Mucosa of rectum (tissue), 2 donors: ENCODE results near the gene KIF22.
"Not testable (repeated sequence)": the region's sequence is repeated elsewhere in the genome, so short reads cannot be mapped to it uniquely, and the experiment has no call there.

ENCODE experiments used
- H3K27ac ChIP-seq, 2 donors: one replicate each; pipeline ENCODE4 v1.7.0; 2013; ENCODE audit warnings: inconsistent platforms in 2 of 2, low read depth in 2 of 2, low read length in 2 of 2
- H3K27me3 ChIP-seq, 2 donors: one replicate each; pipeline ENCODE4 v1.7.0; 2013; ENCODE audit warnings: low read length in 2 of 2; ENCODE audit not compliant: control insufficient read depth in 2 of 2, insufficient read depth in 2 of 2
- H3K36me3 ChIP-seq, 2 donors: one replicate each; pipeline ENCODE4 v1.7.0; 2013; ENCODE audit warnings: low read length in 2 of 2; ENCODE audit not compliant: control insufficient read depth in 2 of 2, insufficient read depth in 2 of 2
- H3K4me1 ChIP-seq, 2 donors: one replicate each; pipeline ENCODE4 v1.7.0; 2013; ENCODE audit warnings: low read length in 2 of 2, mild to moderate bottlenecking in 1 of 2; ENCODE audit not compliant: control insufficient read depth in 2 of 2, insufficient read depth in 2 of 2
- H3K4me3 ChIP-seq, 2 donors: one replicate each; pipeline ENCODE4 v1.7.0; 2013; ENCODE audit warnings: low read length in 2 of 2
- H3K9ac ChIP-seq, 2 donors: one replicate each; pipeline ENCODE4 v1.7.0; 2013; ENCODE audit warnings: low read length in 2 of 2, low read depth in 1 of 2, mild to moderate bottlenecking in 1 of 2
- H3K9me3 ChIP-seq, 2 donors: one replicate each; pipeline ENCODE4 v1.7.0; 2013; ENCODE audit warnings: low read length in 2 of 2; ENCODE audit not compliant: control insufficient read depth in 2 of 2
- donor health status: healthy.
- donor health status: Normal muscosa, but diverticular disease.

Gene KIF22

DNA sequence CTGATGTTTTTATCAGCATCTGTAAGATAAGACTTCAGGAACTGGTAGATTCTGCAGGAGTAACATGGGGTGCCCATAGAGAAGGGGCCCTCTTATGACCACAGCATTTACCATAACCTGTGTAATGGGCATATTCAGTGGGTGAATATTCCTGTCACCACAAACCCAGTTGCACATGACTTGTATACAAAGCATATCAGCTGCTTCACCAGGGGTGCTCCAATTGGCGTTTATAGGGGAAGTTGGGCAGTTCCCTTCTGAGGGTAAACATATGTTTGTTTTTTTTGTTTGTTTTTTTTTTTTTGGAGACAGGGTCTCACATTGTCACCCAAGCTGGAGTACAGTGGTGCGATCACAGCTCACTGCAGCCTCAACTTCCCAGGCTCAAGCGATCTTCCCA is 24.0 kb upstream of the KIF22 start:
- Histone ChIP-seq H3K36me3 (no peaks in the 10 kb centered on the region), H3K4me1 (peaks cover 12 to 23% of the 10 kb centered on the region in 2 donors), H3K4me3 (no peak overlapping the region), H3K9me3 (no peaks in the 10 kb centered on the region), H3K27ac (no peak overlapping the region), H3K27me3 (no peaks in the 10 kb centered on the region), H3K9ac (no peak overlapping the region)

DNA sequence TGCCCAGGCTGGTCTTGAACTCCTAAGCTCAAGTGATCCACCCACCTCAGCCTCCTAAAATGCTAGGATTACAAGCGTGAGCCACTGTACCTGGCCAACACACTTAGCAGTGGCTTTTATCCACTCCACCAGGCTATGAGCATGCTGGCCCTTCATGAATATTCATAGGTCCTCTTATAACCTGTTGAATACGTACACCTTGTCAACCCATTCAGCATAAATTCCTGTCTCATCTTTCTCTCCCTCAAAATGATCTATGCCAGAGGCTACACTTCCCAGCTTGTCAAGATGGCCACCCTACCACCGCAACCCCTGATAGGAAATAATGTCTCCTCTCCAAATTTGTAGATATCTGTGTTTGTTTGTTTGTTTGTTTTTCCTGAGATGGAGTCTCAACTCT is 23.5 kb upstream of the KIF22 start:
- Histone ChIP-seq H3K4me1 (peaks cover 12 to 23% of the 10 kb centered on the region in 2 donors), H3K36me3 (no peaks in the 10 kb centered on the region), H3K9ac (no peak overlapping the region), H3K4me3 (no peak overlapping the region), H3K27ac (no peak overlapping the region), H3K9me3 (no peaks in the 10 kb centered on the region), H3K27me3 (no peaks in the 10 kb centered on the region)

DNA sequence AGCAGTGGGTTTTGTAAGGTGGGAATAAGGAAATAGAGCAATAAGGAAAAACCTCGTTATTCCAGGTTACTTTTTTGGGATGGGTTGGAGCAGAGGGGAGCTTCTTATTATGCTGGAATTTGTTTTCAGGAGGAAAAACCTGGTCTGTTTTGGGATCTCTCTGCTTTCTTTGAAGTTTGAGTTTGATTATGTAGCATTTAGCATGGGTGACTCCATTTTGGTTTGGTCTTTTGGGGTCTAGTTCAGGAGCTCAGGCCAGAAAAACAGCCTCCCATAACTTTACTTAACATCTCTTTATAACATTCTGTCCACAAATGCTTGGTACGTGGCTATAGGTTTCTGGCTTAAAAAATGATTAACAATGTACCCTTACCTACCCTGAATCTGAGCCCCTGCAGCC is 21.0 kb upstream of the KIF22 start:
- Histone ChIP-seq H3K27ac (no peak overlapping the region), H3K4me3 (no peak overlapping the region), H3K36me3 (no peaks in the 10 kb centered on the region), H3K4me1 (peaks cover 11 to 21% of the 10 kb centered on the region in 2 donors), H3K9me3 (no peaks in the 10 kb centered on the region), H3K9ac (no peak overlapping the region), H3K27me3 (no peaks in the 10 kb centered on the region)

DNA sequence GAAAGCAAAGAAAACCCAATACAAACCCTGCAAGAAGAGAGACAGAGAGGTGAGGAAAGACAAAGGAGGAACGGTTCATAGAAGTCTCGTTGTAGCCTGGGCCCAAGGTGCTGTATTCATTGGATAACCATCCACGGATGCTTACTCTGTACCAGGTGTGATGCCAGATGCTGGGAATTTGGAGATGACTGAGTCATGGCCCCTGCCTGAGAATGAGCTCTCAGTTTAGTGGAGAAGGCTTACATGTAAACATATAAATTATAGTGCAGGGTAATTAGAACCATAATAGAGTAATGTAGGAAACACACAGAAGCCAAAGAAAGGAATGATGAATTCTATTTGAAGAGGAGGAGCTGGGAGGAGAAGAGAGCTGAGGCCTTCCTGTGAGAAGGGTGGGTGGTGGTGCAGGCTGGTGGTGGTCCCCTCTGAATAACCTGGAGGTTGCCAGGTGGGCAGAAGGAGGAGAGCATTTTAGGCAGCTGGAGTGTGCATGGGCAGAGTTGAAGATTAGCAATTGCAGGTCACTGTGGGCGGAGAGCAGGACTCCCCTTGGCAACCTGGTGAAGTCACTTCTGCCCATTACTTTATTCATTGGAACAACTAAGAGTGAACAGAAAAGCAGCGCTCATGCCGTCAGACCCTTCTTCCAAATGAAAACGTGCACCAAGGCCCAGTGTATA is 20.2 kb upstream of the KIF22 start:
- H3K9ac ChIP-seq, result no peak overlapping the region
- H3K9me3 ChIP-seq, result no peaks in the 10 kb centered on the region
- H3K27ac ChIP-seq, result peak overlapping the region in 1 of 2 donors; percentile 52
- no peak overlapping the region for H3K4me3 ChIP-seq
- H3K36me3 ChIP-seq, result no peaks in the 10 kb centered on the region
- H3K4me1 ChIP-seq, result peaks cover 5 to 15% of the 10 kb centered on the region in 2 donors
- H3K27me3 ChIP-seq, result no peaks in the 10 kb centered on the region

DNA sequence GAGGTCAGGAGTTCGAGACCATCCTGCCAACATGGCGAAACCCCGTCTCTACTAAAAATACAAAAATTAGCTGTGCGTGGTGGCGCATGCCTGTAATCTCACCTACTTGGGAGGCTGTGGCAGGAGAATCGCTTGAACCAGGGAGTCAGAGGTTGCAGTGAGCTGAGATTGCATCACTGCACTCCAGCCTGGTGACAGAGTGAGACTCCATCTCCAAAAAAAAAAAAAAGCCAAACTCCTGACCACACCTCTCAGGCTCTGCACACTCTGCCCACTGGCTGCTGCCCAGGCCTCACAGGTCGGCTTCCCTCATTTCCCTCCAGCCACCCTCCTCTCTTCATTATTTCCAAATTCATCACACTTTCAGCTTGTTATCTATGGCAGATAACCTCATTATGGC is 18.2 kb upstream of the KIF22 start:
- H3K27ac ChIP-seq, H3K4me1 ChIP-seq, H3K27me3 ChIP-seq, H3K9me3 ChIP-seq, H3K4me3 ChIP-seq, H3K36me3 ChIP-seq, H3K9ac ChIP-seq: not testable (repeated sequence)

DNA sequence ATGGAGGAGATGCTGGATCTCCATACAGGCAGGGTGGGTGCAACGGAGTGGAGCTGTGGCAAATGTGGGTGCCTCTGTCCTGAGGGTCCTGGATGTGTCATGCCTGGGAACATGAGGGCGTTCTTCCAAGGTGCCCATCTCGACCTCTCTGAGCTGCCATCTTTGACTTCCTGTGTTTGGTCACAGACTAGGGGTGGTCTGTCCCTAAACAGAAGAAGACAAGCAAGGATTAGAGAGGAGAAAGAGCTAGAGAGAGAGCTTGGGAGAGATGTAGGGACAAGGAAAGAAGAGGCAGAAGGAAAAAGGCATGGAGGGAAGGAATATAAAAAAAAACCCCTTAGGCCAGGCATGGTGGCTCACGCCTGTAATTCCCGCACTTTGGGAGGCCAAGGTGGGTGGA is 15.8 kb upstream of the KIF22 start:
- H3K4me3 ChIP-seq, result no peak overlapping the region
- no peak overlapping the region for H3K27ac ChIP-seq
- H3K9me3 ChIP-seq, result no peaks in the 10 kb centered on the region
- H3K4me1 ChIP-seq, result peaks cover 5% of the 10 kb centered on the region in 2 donors
- no peaks in the 10 kb centered on the region for H3K36me3 ChIP-seq
- H3K9ac ChIP-seq, result no peak overlapping the region
- no peaks in the 10 kb centered on the region for H3K27me3 ChIP-seq

DNA sequence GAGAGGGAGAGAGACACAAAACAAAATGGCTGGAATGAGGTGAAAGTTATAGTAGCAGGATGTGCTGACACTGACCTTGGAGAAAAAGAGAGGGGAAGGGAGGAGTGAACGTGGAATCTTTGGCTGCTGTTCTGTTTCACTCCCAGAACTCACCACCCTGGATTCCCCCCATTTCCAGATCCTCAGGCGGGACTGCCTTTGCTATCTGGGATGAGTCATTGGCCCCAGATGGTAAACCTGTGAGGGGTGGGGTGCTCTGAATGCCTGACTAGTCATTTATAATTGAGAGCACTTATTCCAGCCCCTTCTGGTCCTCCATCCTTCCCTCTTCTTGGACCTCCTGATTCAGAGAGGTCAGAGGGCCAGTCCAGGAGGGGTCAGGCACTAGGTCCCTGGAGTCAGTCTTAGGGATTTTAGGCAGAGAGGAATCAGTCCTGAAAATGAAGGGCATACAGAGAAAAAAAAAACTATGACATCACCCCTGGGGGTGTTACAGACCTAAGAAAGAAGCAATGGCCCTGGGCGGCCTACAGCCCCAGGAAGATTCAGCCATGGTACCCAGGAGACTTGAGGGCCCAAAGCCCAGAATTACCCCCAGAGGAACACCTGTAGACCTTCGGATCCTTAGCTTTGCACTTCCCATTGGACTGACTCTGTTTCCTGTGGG is 14.7 kb upstream of the KIF22 start:
- no peak overlapping the region for H3K9ac ChIP-seq
- no peaks in the 10 kb centered on the region for H3K9me3 ChIP-seq
- H3K36me3 ChIP-seq, result peaks cover 0 to 2% of the 10 kb centered on the region in 2 donors
- no peaks in the 10 kb centered on the region for H3K4me1 ChIP-seq
- H3K27me3 ChIP-seq, result no peaks in the 10 kb centered on the region
- H3K4me3 ChIP-seq, result no peak overlapping the region
- H3K27ac ChIP-seq, result peak overlapping the region; percentile 7 to 23

DNA sequence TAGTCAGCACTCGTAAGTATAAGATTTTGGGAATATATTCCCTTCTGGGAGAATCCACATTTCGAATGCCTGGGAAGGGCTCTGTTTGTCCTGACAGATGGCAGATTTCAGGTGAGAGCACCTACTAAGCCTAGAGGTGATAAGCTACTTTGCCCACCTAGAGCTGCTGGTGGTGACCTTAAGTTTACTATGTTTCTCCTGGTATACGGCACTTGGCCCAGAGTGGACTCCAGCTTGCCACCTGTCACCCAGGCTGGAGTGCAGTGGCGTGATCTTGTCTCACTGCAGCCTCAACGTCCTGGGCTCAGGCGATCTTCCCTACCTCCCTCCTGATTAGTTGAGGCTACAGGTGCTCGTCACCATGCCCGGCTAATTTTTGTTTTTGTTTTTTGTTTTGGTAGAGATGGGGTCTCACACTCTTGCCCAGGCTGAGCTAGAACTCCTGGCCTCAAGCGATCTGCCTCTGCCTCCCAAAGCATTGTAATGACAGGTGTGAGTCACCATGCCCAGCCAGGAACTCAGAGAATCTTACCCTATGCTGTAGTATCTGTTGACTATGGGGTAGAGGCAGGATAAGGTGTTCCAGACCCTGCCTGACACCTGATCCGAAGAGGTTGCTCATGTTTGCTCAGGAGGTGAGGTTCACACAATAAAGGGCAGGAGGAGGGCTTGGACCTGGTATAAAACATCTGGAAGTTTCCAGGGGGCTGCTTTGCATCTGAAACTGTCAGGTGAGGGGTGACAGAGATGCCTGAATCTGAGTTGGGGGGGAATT is 12.8 kb upstream of the KIF22 start, which contains the start of gene ZG16:
Gene ZG16 (plus strand): TSS at position 681 of the 775 bp plus-strand sequence. CDS start 1,011 bp downstream, outside the sequence.
- H3K9ac ChIP-seq, result peak within 1 kb of the TSS in 1 of 2 donors; percentile 60
- H3K4me1 ChIP-seq, result no peaks in the 10 kb centered on the region
- H3K27me3 ChIP-seq, result no peaks in the 10 kb centered on the region
- H3K9me3 ChIP-seq, result no peaks in the 10 kb centered on the region
- H3K27ac ChIP-seq, result peak within 1 kb of the TSS; percentile 41 to 75
- H3K4me3 ChIP-seq, result peak within 1 kb of the TSS; percentile 11 to 49
- peaks cover 0 to 5% of the 10 kb centered on the region in 2 donors for H3K36me3 ChIP-seq

DNA sequence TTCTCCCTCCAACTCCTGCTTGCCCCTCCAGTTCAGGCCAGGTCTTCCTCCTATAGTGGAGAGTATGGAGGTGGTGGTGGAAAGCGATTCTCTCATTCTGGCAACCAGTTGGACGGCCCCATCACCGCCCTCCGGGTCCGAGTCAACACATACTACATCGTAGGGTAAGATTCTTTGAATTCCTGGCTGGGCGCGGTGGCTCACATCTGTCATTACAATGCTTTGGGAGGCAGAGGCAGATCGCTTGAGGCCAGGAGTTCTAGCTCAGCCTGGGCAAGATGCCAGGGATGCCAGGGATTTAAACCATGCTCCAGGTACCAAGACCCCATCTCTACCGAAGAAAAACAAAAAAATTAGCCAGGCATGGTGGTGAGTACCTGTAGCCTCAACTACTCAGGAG is 11.1 kb upstream of the KIF22 start:
- peaks cover 0 to 5% of the 10 kb centered on the region in 2 donors for H3K36me3 ChIP-seq
- peak overlapping the region in 1 of 2 donors; percentile 60 for H3K9ac ChIP-seq
- H3K4me1 ChIP-seq, result no peaks in the 10 kb centered on the region
- peak overlapping the region; percentile 11 to 49 for H3K4me3 ChIP-seq
- H3K9me3 ChIP-seq, result no peaks in the 10 kb centered on the region
- peak overlapping the region; percentile 3 to 75 for H3K27ac ChIP-seq
- no peaks in the 10 kb centered on the region for H3K27me3 ChIP-seq
